Measurements from ENCODE around the gene NT5DC2.

Gene NT5DC2

GRCh38 chr3:52533623-52534280, at the start of gene NT5DC2:
Gene NT5DC2, minus strand, starts transcription at chr3:52533857. Its CDS starts 120 bp downstream, at chr3:52533737.
- peak; percentile 62 for DNase-seq (ENCODE audit: low read depth)

GRCh38 chr3:52574056-52574965, 40.7 kb upstream of the NT5DC2 start:
- no peak for DNase-seq (ENCODE audit: low read depth)

- no peak for DNase-seq (ENCODE audit: low read depth)
These were observed 38.6 kb upstream of the NT5DC2 start for GRCh38 chr3:52572221-52572620.

GRCh38 chr3:52570076-52570475, 36.4 kb upstream of the NT5DC2 start:
- DNase-seq (ENCODE audit: low read depth): no peak

- no peak for DNase-seq (ENCODE audit: low read depth)
These were observed 34.4 kb upstream of the NT5DC2 start for GRCh38 chr3:52568069-52568468.

GRCh38 chr3:52563984-52564383, 30.3 kb upstream of the NT5DC2 start:
- no peak for DNase-seq (ENCODE audit: low read depth)

GRCh38 chr3:52561028-52561747, 27.5 kb upstream of the NT5DC2 start:
- DNase-seq (ENCODE audit: low read depth): no peak

- DNase-seq (ENCODE audit: low read depth): no peak
These were observed 24.8 kb upstream of the NT5DC2 start for GRCh38 chr3:52558436-52558835.

- DNase-seq (ENCODE audit: low read depth): no peak
These were observed 23.6 kb upstream of the NT5DC2 start for GRCh38 chr3:52557011-52557960.

GRCh38 chr3:52555056-52555455, 21.4 kb upstream of the NT5DC2 start:
- DNase-seq (ENCODE audit: low read depth): no peak

- DNase-seq (ENCODE audit: low read depth): no peak
These were observed 20.5 kb upstream of the NT5DC2 start for GRCh38 chr3:52554026-52554755.

- DNase-seq (ENCODE audit: low read depth): no peak
These were observed 18.4 kb upstream of the NT5DC2 start for GRCh38 chr3:52552089-52552488.

- no peak for DNase-seq (ENCODE audit: low read depth)
These were observed 17.5 kb upstream of the NT5DC2 start for GRCh38 chr3:52551118-52551517.

GRCh38 chr3:52547143-52547542, 13.5 kb upstream of the NT5DC2 start:
- DNase-seq (ENCODE audit: low read depth): no peak

- DNase-seq (ENCODE audit: low read depth): no peak
These were observed 12.6 kb upstream of the NT5DC2 start for GRCh38 chr3:52546111-52546901.

- DNase-seq (ENCODE audit: low read depth): no peak
These were observed 11.3 kb upstream of the NT5DC2 start for GRCh38 chr3:52544937-52545336.

- DNase-seq (ENCODE audit: low read depth): no peak
These were observed 7.4 kb upstream of the NT5DC2 start for GRCh38 chr3:52541050-52541449.

GRCh38 chr3:52539010-52539653, 5.5 kb upstream of the NT5DC2 start:
- DNase-seq (ENCODE audit: low read depth): no peak

GRCh38 chr3:52537726-52538421, 4.2 kb upstream of the NT5DC2 start:
- DNase-seq (ENCODE audit: low read depth): no peak
